C4-2B (cell line): ENCODE measurements around the gene HS1BP3.

Experiments used
- H3K27ac ChIP-seq: fragments of 450-650 bp; 2 replicates; pipeline ENCODE4 v1.5.1; 2017
- ZFX ChIP-seq: fragments of 450-650 bp; IDR thresholded peaks from 2 replicates; pipeline ENCODE4 v1.6.1; 2017
- TF ChIP-seq, protein P1 (sequence below): fragments of 450-650 bp; conservative IDR thresholded peaks from 2 replicates; pipeline ENCODE4 v1.5.1; 2017; ENCODE audit warnings: mild to moderate bottlenecking

The HS1BP3 gene

GRCh38 chr2:20638646-20639430 lies 12.1 kb downstream of the HS1BP3 start:
- H3K27ac ChIP-seq: no peak overlapping the region
- TF ChIP-seq ZFX: no peak
- TF ChIP-seq, protein P1, sequence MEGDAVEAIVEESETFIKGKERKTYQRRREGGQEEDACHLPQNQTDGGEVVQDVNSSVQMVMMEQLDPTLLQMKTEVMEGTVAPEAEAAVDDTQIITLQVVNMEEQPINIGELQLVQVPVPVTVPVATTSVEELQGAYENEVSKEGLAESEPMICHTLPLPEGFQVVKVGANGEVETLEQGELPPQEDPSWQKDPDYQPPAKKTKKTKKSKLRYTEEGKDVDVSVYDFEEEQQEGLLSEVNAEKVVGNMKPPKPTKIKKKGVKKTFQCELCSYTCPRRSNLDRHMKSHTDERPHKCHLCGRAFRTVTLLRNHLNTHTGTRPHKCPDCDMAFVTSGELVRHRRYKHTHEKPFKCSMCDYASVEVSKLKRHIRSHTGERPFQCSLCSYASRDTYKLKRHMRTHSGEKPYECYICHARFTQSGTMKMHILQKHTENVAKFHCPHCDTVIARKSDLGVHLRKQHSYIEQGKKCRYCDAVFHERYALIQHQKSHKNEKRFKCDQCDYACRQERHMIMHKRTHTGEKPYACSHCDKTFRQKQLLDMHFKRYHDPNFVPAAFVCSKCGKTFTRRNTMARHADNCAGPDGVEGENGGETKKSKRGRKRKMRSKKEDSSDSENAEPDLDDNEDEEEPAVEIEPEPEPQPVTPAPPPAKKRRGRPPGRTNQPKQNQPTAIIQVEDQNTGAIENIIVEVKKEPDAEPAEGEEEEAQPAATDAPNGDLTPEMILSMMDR: no peak

- H3K27ac ChIP-seq: no peak overlapping the region
- TF ChIP-seq, protein P1: no peak
- no peak for TF ChIP-seq ZFX
These were observed 12.9 kb downstream of the HS1BP3 start for GRCh38 chr2:20638014-20638413.

DNA sequence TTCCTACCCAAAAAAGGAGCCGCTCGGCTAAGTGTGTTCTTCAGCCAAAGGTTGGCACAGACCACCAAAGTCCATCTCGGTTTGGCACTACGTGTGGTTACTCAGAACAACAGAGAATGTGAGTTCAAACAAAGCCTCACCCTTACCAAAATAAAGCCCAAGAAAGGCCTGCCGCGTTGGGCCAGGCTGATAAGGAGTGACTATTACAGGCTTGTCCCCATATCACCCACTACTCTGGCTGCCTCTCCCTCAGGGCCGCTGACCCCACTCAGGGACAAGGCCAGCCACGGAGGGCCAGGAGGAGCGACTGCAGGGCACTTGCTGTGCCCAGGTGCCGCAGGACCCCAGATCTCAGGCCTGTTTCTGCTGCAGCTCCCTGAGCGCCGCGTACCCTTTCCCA lies 13.8 kb downstream of the HS1BP3 start:
- no peak overlapping the region for H3K27ac ChIP-seq
- TF ChIP-seq, protein P1: no peak
- no peak for TF ChIP-seq ZFX

GRCh38 chr2:20635675-20636584 lies 15.0 kb downstream of the HS1BP3 start:
- TF ChIP-seq ZFX: no peak
- TF ChIP-seq, protein P1: peak; percentile 81
- 0 out of 2 replicates have a peak overlapping the region, but pooled peaks have one; percentile 5 for H3K27ac ChIP-seq

- H3K27ac ChIP-seq: no peak overlapping the region
- no peak for TF ChIP-seq ZFX
- TF ChIP-seq, protein P1: no peak
These were observed 15.8 kb downstream of the HS1BP3 start for GRCh38 chr2:20635113-20635510.

DNA sequence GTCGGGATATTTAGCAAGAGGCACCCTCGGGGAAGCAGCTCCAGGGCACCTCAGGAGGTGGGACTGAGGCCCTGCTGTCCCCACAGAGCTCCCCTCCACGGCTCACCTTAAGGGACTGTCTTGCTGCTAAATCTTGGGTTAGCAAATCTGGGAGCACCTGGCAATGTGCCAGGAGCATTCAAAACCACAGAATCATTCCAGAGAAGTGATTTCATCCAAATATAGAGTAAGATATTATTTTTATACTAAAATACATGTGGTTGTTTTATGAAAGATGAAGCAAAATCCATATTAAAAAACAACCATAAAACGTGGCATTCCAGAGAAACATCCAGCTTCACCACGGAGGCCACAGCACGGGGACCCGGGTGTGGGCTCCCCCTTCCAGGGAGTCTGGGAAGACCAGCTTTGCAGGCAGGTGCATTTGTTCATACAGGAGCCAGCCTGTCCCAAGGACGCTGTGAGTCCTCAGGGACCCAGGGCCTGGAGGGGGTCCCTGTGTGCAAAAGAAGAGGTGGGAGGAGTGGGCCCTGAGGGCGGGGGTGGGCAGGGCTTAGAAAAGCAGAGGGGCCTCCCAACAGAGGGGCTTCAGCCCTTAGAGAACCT lies 16.3 kb downstream of the HS1BP3 start:
- TF ChIP-seq, protein P1: no peak
- TF ChIP-seq ZFX: no peak

More for the DNA sequence above, 16.3 kb downstream of the HS1BP3 start:
- H3K27ac ChIP-seq: no peak overlapping the region
